GM19455 (cell line): ENCODE results near the gene DNAJC16.
"Not testable (repeated sequence)": the region's sequence is repeated elsewhere in the genome, so short reads cannot be mapped to it uniquely, and the experiment has no call there.

ENCODE experiments used
- ATAC-seq: cut with Tn5 transposase; IDR thresholded peaks from one replicate; pipeline ENCODE4 v1.9.1; 2021; ENCODE audit not compliant: unreplicated experiment

The DNAJC16 gene

GRCh38 chr1:15506831-15507230 is 19.8 kb upstream of the DNAJC16 start:
- ATAC-seq = no peak

GRCh38 chr1:15507278-15507677 is 19.4 kb upstream of the DNAJC16 start:
- no peak for ATAC-seq

GRCh38 chr1:15508700-15509487 is 17.8 kb upstream of the DNAJC16 start:
- no peak for ATAC-seq

- no peak for ATAC-seq
These were observed 17.1 kb upstream of the DNAJC16 start for GRCh38 chr1:15509586-15509985.

- ATAC-seq = no peak
These were observed 15.8 kb upstream of the DNAJC16 start for GRCh38 chr1:15510611-15511405.

- no peak for ATAC-seq
These were observed 13.5 kb upstream of the DNAJC16 start for GRCh38 chr1:15513192-15513591.

- no peak for ATAC-seq
These were observed 12.7 kb upstream of the DNAJC16 start for GRCh38 chr1:15513919-15514318.

GRCh38 chr1:15514557-15514956 is 12.1 kb upstream of the DNAJC16 start:
- not testable (repeated sequence) for ATAC-seq

- no peak for ATAC-seq
These were observed 11.5 kb upstream of the DNAJC16 start for GRCh38 chr1:15515022-15515663.

GRCh38 chr1:15519625-15520024 is 7.0 kb upstream of the DNAJC16 start:
- ATAC-seq = no peak

GRCh38 chr1:15521206-15521906 is 5.3 kb upstream of the DNAJC16 start:
- not testable (repeated sequence) for ATAC-seq

GRCh38 chr1:15522551-15522950 is 4.1 kb upstream of the DNAJC16 start:
- no peak for ATAC-seq

- no peak for ATAC-seq
These were observed 3.3 kb upstream of the DNAJC16 start for GRCh38 chr1:15523104-15524020.

GRCh38 chr1:15524021-15524282 is 2.7 kb upstream of the DNAJC16 start, which contains the start of gene CASP9:
CASP9 (minus strand) TSS chr1:15524215; CDS start chr1:15524200, 15 bp downstream.
- peak; percentile 3 for ATAC-seq

GRCh38 chr1:15524283-15525049 is 2.2 kb upstream of the DNAJC16 start:
- ATAC-seq = peak; percentile 42

GRCh38 chr1:15525050-15526020 is 1.3 kb upstream of the DNAJC16 start:
- no peak for ATAC-seq

- ATAC-seq = no peak
These were observed 593 bp upstream of the DNAJC16 start for GRCh38 chr1:15526021-15526489.

- ATAC-seq = no peak
These were observed 4.4 kb downstream of the DNAJC16 start for GRCh38 chr1:15531003-15531402.
